H9 (cell line): ENCODE measurements around the gene CD247. TPM values are rescaled to one million over a fixed set of nuclear protein-coding genes. Genes with fewer than 3 reads are reported as not detected.

Experiments
- DNase-seq: peaks from one replicate; pipeline ENCODE4 v3.0.0-alpha.2; 2017
- H2AFZ ChIP-seq: one replicate; pipeline ENCODE4 v1.6.1; 2013; ENCODE audit warnings: mild to moderate bottlenecking, low read length, control low read depth, moderate library complexity
- H2AK5ac ChIP-seq: 2 replicates; pipeline ENCODE4 v1.6.1; 2013; ENCODE audit warnings: low read length, control low read depth, mixed read lengths; ENCODE audit not compliant: insufficient read length
- H2BK120ac ChIP-seq: one replicate; pipeline ENCODE4 v1.6.1; 2013; ENCODE audit warnings: low read depth, mild to moderate bottlenecking, low read length, control low read depth, inconsistent platforms; ENCODE audit not compliant: poor library complexity, severe bottlenecking
- H2BK12ac ChIP-seq: 2 replicates; pipeline ENCODE4 v1.6.1; 2013; ENCODE audit warnings: low read length, control low read depth, mixed read lengths, low read depth; ENCODE audit not compliant: insufficient read length
- H2BK15ac ChIP-seq: 2 replicates; pipeline ENCODE4 v1.6.1; 2013; ENCODE audit warnings: low read depth, low read length, control low read depth
- H2BK20ac ChIP-seq: one replicate; pipeline ENCODE4 v1.6.1; 2013; ENCODE audit warnings: low read depth, mild to moderate bottlenecking, low read length, control low read depth, inconsistent platforms; ENCODE audit not compliant: poor library complexity, severe bottlenecking
- H2BK5ac ChIP-seq: 2 replicates; pipeline ENCODE4 v1.6.1; 2013; ENCODE audit warnings: low read length, control low read depth, mixed read lengths; ENCODE audit not compliant: insufficient read length
- H3K14ac ChIP-seq: 2 replicates; pipeline ENCODE4 v1.6.1; 2013; ENCODE audit warnings: low read length, control low read depth; ENCODE audit not compliant: insufficient read depth
- H3K18ac ChIP-seq: 2 replicates; pipeline ENCODE4 v1.6.1; 2013; ENCODE audit warnings: low read depth, mild to moderate bottlenecking, mixed read lengths, low read length, control low read depth; ENCODE audit not compliant: insufficient read length
- H3K23ac ChIP-seq: 2 replicates; pipeline ENCODE4 v1.6.1; 2013; ENCODE audit warnings: low read length, control low read depth, mixed read lengths, low read depth; ENCODE audit not compliant: insufficient read length
- H3K23me2 ChIP-seq: 2 replicates; pipeline ENCODE4 v1.6.1; 2013; ENCODE audit warnings: low read depth, mild to moderate bottlenecking, mixed read lengths, low read length, control low read depth; ENCODE audit not compliant: insufficient read length, poor library complexity, severe bottlenecking
- H3K27ac ChIP-seq: 2 replicates; pipeline ENCODE4 v1.5.1; 2013; ENCODE audit warnings: low read length, control low read depth, mixed read lengths, low read depth; ENCODE audit not compliant: insufficient read length
- H3K27me3 ChIP-seq: 2 replicates; pipeline ENCODE4 v1.6.1; 2013; ENCODE audit warnings: low read length, control low read depth, inconsistent platforms; ENCODE audit not compliant: insufficient read depth
- H3K4ac ChIP-seq: 2 replicates; pipeline ENCODE4 v1.6.1; 2013; ENCODE audit warnings: low read depth, mild to moderate bottlenecking, control low read depth, inconsistent platforms, low read length, moderate library complexity
- H3K4me1 ChIP-seq: 2 replicates; pipeline ENCODE4 v1.6.1; 2013; ENCODE audit warnings: low read length, control low read depth, inconsistent platforms; ENCODE audit not compliant: insufficient read depth
- H3K4me2 ChIP-seq: 2 replicates; pipeline ENCODE4 v1.6.1; 2013; ENCODE audit warnings: low read length, control low read depth, mixed read lengths; ENCODE audit not compliant: insufficient read length, insufficient read depth
- H3K56ac ChIP-seq: 2 replicates; pipeline ENCODE4 v1.6.1; 2013; ENCODE audit warnings: low read depth, mild to moderate bottlenecking, mixed read lengths, low read length, control low read depth; ENCODE audit not compliant: insufficient read length
- H3K79me1 ChIP-seq: 2 replicates; pipeline ENCODE4 v1.6.1; 2013; ENCODE audit warnings: low read depth, mild to moderate bottlenecking, moderate library complexity, low read length, control low read depth, inconsistent platforms; ENCODE audit not compliant: insufficient read depth, poor library complexity, severe bottlenecking
- H3K79me2 ChIP-seq: 2 replicates; pipeline ENCODE4 v1.6.1; 2013; ENCODE audit warnings: low read length, control low read depth, inconsistent platforms; ENCODE audit not compliant: insufficient read depth
- H3K9ac ChIP-seq: 2 replicates; pipeline ENCODE4 v1.6.1; 2013; ENCODE audit warnings: low read length, control low read depth, mixed read lengths; ENCODE audit not compliant: insufficient read length; ENCODE audit errors: extremely low read depth
- H3K9me3 ChIP-seq: one replicate; pipeline ENCODE4 v1.6.1; 2013; ENCODE audit warnings: low read depth, low read length, inconsistent platforms; ENCODE audit not compliant: control insufficient read depth
- H3T11ph ChIP-seq: one replicate; pipeline ENCODE4 v1.6.1; 2013; ENCODE audit warnings: mild to moderate bottlenecking, low read length, control low read depth, inconsistent platforms
- H4K20me1 ChIP-seq: one replicate; pipeline ENCODE4 v1.6.1; 2013; ENCODE audit not compliant: control insufficient read depth, insufficient read length, insufficient read depth
- H4K5ac ChIP-seq: 2 replicates; pipeline ENCODE4 v1.6.1; 2013; ENCODE audit warnings: low read depth, mild to moderate bottlenecking, mixed read lengths, low read length, control low read depth; ENCODE audit not compliant: insufficient read length
- H4K8ac ChIP-seq: replicated peaks from 2 replicates; pipeline ENCODE4 v1.6.1; 2013; ENCODE audit warnings: low read length, control low read depth, mixed read lengths, low read depth; ENCODE audit not compliant: insufficient read length
- H4K91ac ChIP-seq: 2 replicates; pipeline ENCODE4 v1.6.1; 2013; ENCODE audit warnings: low read depth, mild to moderate bottlenecking, moderate library complexity, mixed read lengths, low read length, control low read depth; ENCODE audit not compliant: insufficient read length
- H3K27ac Mint-ChIP-seq, 3 experiments: 2 replicates in 2 of 3; 3 replicates in 1 of 3; pipeline ENCODE4 v1.8.0; 2020 to 2021; ENCODE audit warnings: mixed read lengths in 3 of 3, mild to moderate bottlenecking in 1 of 3, moderate library complexity in 1 of 3
- H3K27me3 Mint-ChIP-seq: 2 replicates; pipeline ENCODE4 v1.8.0; 2021; ENCODE audit warnings: low read depth, mild to moderate bottlenecking, moderate library complexity, mixed read lengths
- H3K36me3 Mint-ChIP-seq, 3 experiments: 2 replicates in 2 of 3; 3 replicates in 1 of 3; pipeline ENCODE4 v1.8.0; 2020 to 2021; ENCODE audit warnings: low read depth in 3 of 3, mixed read lengths in 3 of 3; ENCODE audit not compliant: insufficient read depth in 1 of 3
- H3K4me1 Mint-ChIP-seq, 2 experiments: 2 replicates each; pipeline ENCODE4 v1.8.0; 2020; ENCODE audit warnings: mixed read lengths in 2 of 2
- H3K4me3 Mint-ChIP-seq, 2 experiments: 2 replicates in 1 of 2; 3 replicates in 1 of 2; pipeline ENCODE4 v1.8.0; 2020 to 2021; ENCODE audit warnings: mild to moderate bottlenecking in 2 of 2, mixed read lengths in 2 of 2, moderate library complexity in 1 of 2
- H3K9me3 Mint-ChIP-seq, 2 experiments: 2 replicates in 1 of 2; 3 replicates in 1 of 2; pipeline ENCODE4 v1.8.0; 2020; ENCODE audit warnings: mild to moderate bottlenecking in 2 of 2, mixed read lengths in 2 of 2, moderate library complexity in 1 of 2
- CTCF ChIP-seq: fragments of 200-600 bp; sonication (generic); conservative IDR thresholded peaks from 3 replicates; pipeline ENCODE4 v1.8.0; 2021; ENCODE audit warnings: antibody characterized with exemption, mild to moderate bottlenecking
- WGBS: extraction: QIAGEN DNeasy Blood & Tissue Kit; methylation state at CpG from one replicate; pipeline ENCODE4 v1.1.7; 2013; ENCODE audit warnings: missing lambda C conversion rate, low lambda C conversion rate, mixed read lengths; ENCODE audit not compliant: insufficient read length; ENCODE audit errors: extremely low coverage; 5-methylcytosine and 5-hydroxymethylcytosine counted together
- total RNA-seq: library from RNA; stranded (reverse); gene quantifications from 2 replicates; pipeline ENCODE4 v1.2.1, GENCODE V29; 2021

CD247 gene
- total RNA-seq, 1 experiment from 2014 or later: 1.2 TPM

GRCh38 chr1:167404908-167405307 lies 113.4 kb downstream of the CD247 start:
- Mint-ChIP-seq H3K27me3 (no peaks in the 10 kb centered on the region), H3K4me3 (no peak overlapping the region), H3K36me3 (peaks cover 4 to 55% (median 45%) of the 10 kb centered on the region in 3 experiments), H3K4me1 (no peaks in the 10 kb centered on the region), H3K27ac (peak overlapping the region in 1 of 3 experiments; percentile 6; a peak in 1 of 7 replicates), H3K9me3 (no peaks in the 10 kb centered on the region)
- H3K18ac ChIP-seq: no peak overlapping the region
- H3K27ac ChIP-seq: no peak overlapping the region
- no peaks in the 10 kb centered on the region for H3K79me1 ChIP-seq
- TF ChIP-seq CTCF: no peak
- H3K4me1 ChIP-seq: no peaks in the 10 kb centered on the region
- no peak overlapping the region for H2BK120ac ChIP-seq
- H2BK5ac ChIP-seq: no peak overlapping the region
- H3K9ac ChIP-seq: no peak overlapping the region
- no peak overlapping the region for H2BK12ac ChIP-seq
- no peaks in the 10 kb centered on the region for H3K79me2 ChIP-seq
- H2BK20ac ChIP-seq: no peak overlapping the region
- no peaks in the 10 kb centered on the region for H3K9me3 ChIP-seq
- H3K56ac ChIP-seq: no peak overlapping the region
- H3K4me2 ChIP-seq: no peak overlapping the region
- H4K5ac ChIP-seq: no peak overlapping the region
- no peaks in the 10 kb centered on the region for H4K20me1 ChIP-seq
- no peak overlapping the region for H3T11ph ChIP-seq
- WGBS: no CpG with 5 or more reads among the region's 3 CpGs
- no peak overlapping the region for H3K4ac ChIP-seq
- H4K8ac ChIP-seq: no peak overlapping the region
- no peak for DNase-seq
- H3K23ac ChIP-seq: no peak overlapping the region
- H2AK5ac ChIP-seq: no peak overlapping the region
- no peaks in the 10 kb centered on the region for H3K27me3 ChIP-seq
- no peak overlapping the region for H2BK15ac ChIP-seq
- H3K14ac ChIP-seq: no peak overlapping the region
- H3K23me2 ChIP-seq: no peaks in the 10 kb centered on the region
- H4K91ac ChIP-seq: no peak overlapping the region
- H2AFZ ChIP-seq: no peak overlapping the region
